ENCODE results near the gene MCM10. TPM values are rescaled to one million over a fixed set of nuclear protein-coding genes. Genes with fewer than 3 reads are reported as not detected.
A peak's percentile ranks its signal among the peaks of the same experiment; 100 is the strongest.

The MCM10 gene
- total RNA-seq, 1 experiment from 2014 or later = 22.8 TPM

GRCh38 chr10:13158401-13158800, 3.0 kb upstream of the MCM10 start:
- no peak for DNase-seq (ENCODE audit: low read depth, low spot score)
- Histone ChIP-seq H3K27ac (ENCODE audit: low read length) (peak overlapping the region; percentile 57), H3K9me3 (ENCODE audit: control insufficient read depth, insufficient read depth, low read depth, low read length) (no peaks in the 10 kb centered on the region), H3K4me3 (ENCODE audit: low read depth in 2 of 2, low read length in 2 of 2) (peak overlapping the region; percentile 45 to 59), H3K27me3 (ENCODE audit: control insufficient read depth, insufficient read depth, low read length) (no peaks in the 10 kb centered on the region), H3K36me3 (ENCODE audit: control insufficient read depth, insufficient read depth, low read length) (no peaks in the 10 kb centered on the region; the same call in 1 of the 2 replicates), H3K4me1 (ENCODE audit: control insufficient read depth, insufficient read depth, low read length) (peaks cover 9% of the 10 kb centered on the region; the same call in 1 of the 2 replicates)
- POLR2A ChIA-PET = interaction anchor here (0.6 kb wide), 1 partner anchor 15 kb away, joined by 10 read pairs; no protein-coding TSS in a partner anchor
- BruUV-seq (replicated peaks) = no TSS peak
- TF ChIP-seq REST (IDR thresholded peaks at IDR 0.05; ENCODE audit: insufficient read depth in 1 of 2, low read depth in 2 of 2, low read length in 1 of 2) = no peak
- CTCF ChIA-PET = no interaction called here
- intact Hi-C loops (cut with micrococcal nuclease; ENCODE audit: unreplicated experiment) = no loop called here
- ATAC-seq = peak; percentile 14; the same call in 1 of the 2 replicates
- in situ Hi-C loops (cut with HindIII; ENCODE audit: low pct_unique_long_range_greater_than_20kb, low sequenced_read_pairs) = no loop called here

GRCh38 chr10:13161857-13162271, 506 bp downstream of the MCM10 start:
- ATAC-seq = no peak

More at GRCh38 chr10:13161857-13162271, 506 bp downstream of the MCM10 start:
- no peak for DNase-seq (ENCODE audit: low read depth, low spot score)
- H3K4me1 ChIP-seq (ENCODE audit: control insufficient read depth, insufficient read depth, low read length) = peaks cover 9% of the 10 kb centered on the region; the same call in 1 of the 2 replicates
- in situ Hi-C loops (cut with HindIII; ENCODE audit: low pct_unique_long_range_greater_than_20kb, low sequenced_read_pairs) = no loop called here
- peak overlapping the region; percentile 69 to 81 for H3K4me3 ChIP-seq (ENCODE audit: low read depth in 2 of 2, low read length in 2 of 2)
- no TSS peak for BruUV-seq (replicated peaks)
- no peaks in the 10 kb centered on the region; the same call in none of the 2 replicates for H3K36me3 ChIP-seq (ENCODE audit: control insufficient read depth, insufficient read depth, low read length)
- H3K27ac ChIP-seq (ENCODE audit: low read length) = peak overlapping the region; percentile 42
- intact Hi-C loops (cut with micrococcal nuclease; ENCODE audit: unreplicated experiment) = loop anchor here (2.0 kb wide), 1 partner anchor 139 kb away; the partner anchor contains the start of gene PHYH
- no peaks in the 10 kb centered on the region for H3K27me3 ChIP-seq (ENCODE audit: control insufficient read depth, insufficient read depth, low read length)
- ChIA-PET CTCF (no interaction called here), POLR2A (interaction anchor here (0.6 to 1.2 kb wide), 2 partner anchors 139 to 140 kb away, joined by 3 read pairs; no protein-coding TSS in a partner anchor)
- H3K9me3 ChIP-seq (ENCODE audit: control insufficient read depth, insufficient read depth, low read depth, low read length) = no peaks in the 10 kb centered on the region
- TF ChIP-seq REST (IDR thresholded peaks at IDR 0.05; ENCODE audit: insufficient read depth in 1 of 2, low read depth in 2 of 2, low read length in 1 of 2) (no peak), TCF7L2 (IDR thresholded peaks at IDR 0.05; ENCODE audit: low read depth, low read length) (no peak), SIN3A (IDR thresholded peaks at IDR 0.05; ENCODE audit: borderline replicate concordance, insufficient read depth, low read depth, low read length) (no peak), POLR2AphosphoS5 (IDR thresholded peaks at IDR 0.05; ENCODE audit: low read depth, low read length) (no peak)

Data from Panc1 (cell line).